Cardiac fibroblast (primary cell): ENCODE measurements around the gene CNNM2.

Experiments used
- DNase-seq, 2 donors: peaks; one replicate each; pipeline versions ENCODE4 v3.0.0 to v3.0.0-alpha.2; 2010; ENCODE audit warnings: low read depth in 2 of 2
- H3K4me3 ChIP-seq, 2 donors: replicated peaks in 1 of 2; 1 replicate in 1 of 2; 2 replicates in 1 of 2; pipeline ENCODE4 v1.5.1; 2011; ENCODE audit warnings: low read depth in 2 of 2, low read length in 2 of 2, mild to moderate bottlenecking in 2 of 2, moderate library complexity in 1 of 2
- TF ChIP-seq, protein P1 (sequence below): IDR thresholded peaks from one replicate; pipeline ENCODE4 v1.5.1; 2011; ENCODE audit warnings: low read depth, mild to moderate bottlenecking, low read length, inconsistent platforms

The CNNM2 gene

DNA sequence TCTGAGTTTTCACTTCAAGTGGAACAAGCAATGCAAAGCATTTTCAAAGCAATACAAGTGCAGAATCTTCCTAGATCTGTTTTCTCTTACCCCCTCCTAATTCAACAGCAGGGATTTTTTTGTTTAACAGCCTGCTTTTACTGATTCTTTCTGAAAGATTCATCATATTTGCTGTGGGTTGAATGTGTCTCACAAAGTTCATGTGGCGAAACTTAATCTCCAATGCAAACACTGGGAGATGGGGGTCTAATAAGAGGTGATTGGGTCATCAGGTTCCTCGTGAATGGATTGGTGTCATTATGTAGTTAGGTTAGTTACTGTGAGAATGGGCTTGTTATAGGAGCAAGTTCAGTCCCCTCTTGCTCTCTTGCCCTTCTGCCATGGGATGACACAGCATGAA is 107.6 kb downstream of the CNNM2 start:
- H3K4me3 ChIP-seq = no peak overlapping the region
- TF ChIP-seq, protein P1, sequence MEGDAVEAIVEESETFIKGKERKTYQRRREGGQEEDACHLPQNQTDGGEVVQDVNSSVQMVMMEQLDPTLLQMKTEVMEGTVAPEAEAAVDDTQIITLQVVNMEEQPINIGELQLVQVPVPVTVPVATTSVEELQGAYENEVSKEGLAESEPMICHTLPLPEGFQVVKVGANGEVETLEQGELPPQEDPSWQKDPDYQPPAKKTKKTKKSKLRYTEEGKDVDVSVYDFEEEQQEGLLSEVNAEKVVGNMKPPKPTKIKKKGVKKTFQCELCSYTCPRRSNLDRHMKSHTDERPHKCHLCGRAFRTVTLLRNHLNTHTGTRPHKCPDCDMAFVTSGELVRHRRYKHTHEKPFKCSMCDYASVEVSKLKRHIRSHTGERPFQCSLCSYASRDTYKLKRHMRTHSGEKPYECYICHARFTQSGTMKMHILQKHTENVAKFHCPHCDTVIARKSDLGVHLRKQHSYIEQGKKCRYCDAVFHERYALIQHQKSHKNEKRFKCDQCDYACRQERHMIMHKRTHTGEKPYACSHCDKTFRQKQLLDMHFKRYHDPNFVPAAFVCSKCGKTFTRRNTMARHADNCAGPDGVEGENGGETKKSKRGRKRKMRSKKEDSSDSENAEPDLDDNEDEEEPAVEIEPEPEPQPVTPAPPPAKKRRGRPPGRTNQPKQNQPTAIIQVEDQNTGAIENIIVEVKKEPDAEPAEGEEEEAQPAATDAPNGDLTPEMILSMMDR = no peak
- DNase-seq = no peak

DNA sequence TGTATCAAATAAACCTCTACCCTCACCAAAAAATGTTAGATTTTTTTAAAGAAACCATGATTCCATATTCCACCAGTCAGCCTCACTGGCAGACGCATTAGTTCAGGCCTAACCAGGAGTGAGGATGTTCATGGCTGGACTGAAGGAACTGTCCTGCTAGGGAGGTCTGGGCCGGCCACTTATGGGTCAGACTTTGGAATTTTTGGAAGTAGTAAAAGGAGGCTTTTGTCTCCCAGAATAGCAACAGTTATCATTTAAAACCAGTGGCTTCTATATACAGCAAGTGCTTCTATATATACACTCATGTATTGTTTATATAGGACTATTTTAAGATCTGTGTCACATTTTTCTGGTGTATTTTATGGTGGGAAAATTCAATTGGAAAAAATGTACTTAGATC is 120.5 kb downstream of the CNNM2 start:
- H3K4me3 ChIP-seq = no peak overlapping the region
- TF ChIP-seq, protein P1 = no peak
- DNase-seq = no peak

DNA sequence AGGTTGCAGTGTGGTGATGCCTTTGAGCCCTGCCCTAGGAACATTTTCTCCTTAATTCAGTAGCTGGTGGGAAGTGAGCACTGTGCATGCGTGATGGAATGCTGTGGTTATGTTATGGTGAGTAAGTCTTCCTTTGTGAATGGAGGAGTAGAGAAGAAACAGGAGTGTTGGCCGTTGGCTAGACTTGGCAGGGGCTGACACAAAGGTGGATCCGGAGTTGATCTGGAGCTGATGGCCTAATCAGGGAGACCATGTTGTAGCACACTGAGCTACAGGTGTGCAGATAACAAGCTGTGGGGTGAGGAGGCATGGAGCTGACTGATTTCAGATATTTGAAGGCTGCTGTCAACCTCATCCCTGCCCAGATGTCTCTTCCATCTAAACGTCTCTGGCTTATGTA is 122.3 kb downstream of the CNNM2 start:
- TF ChIP-seq, protein P1 = no peak
- DNase-seq = peak; percentile 11 to 69
- H3K4me3 ChIP-seq = no peak overlapping the region

DNA sequence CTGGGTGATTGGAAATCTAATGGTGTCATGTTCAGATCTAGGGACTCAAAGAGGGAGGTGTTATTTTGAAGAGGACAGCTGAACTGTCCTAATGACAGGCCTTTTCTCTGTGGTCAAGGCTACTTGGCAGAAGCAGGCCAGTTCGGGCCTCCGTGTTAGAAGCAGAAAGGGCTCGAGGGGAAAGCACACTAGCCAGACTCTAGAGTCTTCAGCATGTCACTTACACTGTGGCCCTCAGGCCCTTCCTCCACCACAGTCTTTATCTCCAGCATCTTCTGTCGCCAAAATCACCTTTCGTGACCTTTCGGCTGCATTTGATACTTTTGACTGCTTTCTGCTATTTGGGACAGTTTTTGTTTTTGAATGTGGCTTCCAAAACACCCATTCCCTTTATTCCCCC is 123.3 kb downstream of the CNNM2 start:
- H3K4me3 ChIP-seq = no peak overlapping the region
- DNase-seq = no peak
- TF ChIP-seq, protein P1 = no peak

DNA sequence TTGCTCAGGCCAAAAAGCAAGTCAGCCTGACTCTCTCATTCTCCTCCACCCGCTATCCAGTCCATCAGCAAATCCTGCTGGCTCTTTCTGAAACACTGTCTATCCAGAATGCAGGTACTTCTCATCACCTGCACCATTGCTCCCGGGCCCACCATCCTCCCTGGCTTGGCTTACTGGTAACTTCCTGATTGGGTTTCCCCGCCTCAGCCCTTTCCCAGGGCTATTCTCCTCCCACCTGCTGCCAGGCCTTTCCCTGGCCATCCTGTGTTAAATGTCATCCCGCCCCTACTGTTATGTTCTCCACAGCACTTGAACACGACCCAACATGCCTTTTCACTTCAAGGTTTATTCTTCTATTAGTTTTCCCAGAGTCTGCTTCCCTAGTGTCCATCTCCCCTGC is 124.0 kb downstream of the CNNM2 start:
- no peak overlapping the region for H3K4me3 ChIP-seq
- TF ChIP-seq, protein P1 = no peak
- no peak for DNase-seq

DNA sequence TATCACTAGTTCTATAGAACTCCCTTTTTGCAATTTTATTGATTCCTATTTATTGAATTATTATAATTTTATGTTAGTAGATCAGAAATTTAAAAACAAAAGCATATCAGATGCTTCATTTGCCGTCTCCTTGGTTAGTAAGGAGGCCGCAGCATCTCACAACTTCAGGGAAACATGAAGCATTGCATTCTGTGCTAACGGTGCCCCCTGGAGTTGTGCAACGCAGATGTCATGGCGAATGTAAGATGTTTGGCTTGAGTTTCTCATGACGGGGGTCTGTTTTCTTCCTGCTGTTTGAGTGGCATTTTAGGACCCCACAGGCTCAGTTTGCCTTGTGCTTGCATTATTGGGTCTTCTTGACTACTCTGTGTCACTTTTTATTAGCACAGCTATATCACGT is 124.8 kb downstream of the CNNM2 start:
- no peak for DNase-seq
- no peak overlapping the region for H3K4me3 ChIP-seq
- TF ChIP-seq, protein P1 = no peak

DNA sequence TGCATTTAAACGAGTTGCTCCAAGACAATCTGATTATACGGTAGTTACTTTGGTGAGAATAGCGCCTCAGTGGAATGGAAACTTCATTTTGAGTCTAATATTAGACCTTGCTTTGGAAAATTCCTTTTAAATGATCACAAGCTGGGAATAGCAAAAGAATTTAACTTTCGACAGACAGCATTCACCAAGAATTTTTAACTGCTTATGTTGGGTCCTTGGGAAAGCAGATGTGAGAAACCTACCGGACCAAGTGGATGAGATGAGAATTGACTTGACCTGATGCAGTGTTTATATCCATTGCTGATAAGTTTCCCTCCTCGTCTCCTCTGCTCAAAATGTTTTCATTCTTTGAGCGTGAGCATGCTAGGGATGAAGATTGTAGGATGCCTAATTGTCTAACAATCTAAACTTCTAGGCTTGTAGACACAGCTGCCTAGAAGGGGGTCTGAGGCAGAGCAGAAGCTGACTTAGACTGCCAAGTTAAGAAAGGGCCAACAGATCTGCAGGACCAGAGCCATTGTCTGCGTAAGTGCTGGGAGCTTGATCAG is 126.9 kb downstream of the CNNM2 start:
- TF ChIP-seq, protein P1 = no peak
- DNase-seq = peak in 1 of 2 donors; percentile 10

More for the DNA sequence above, 126.9 kb downstream of the CNNM2 start:
- no peak overlapping the region for H3K4me3 ChIP-seq
